ENCODE results near the gene ARL8B. TPM values are rescaled to one million over a fixed set of nuclear protein-coding genes. Genes with fewer than 3 reads are reported as not detected.

ARL8B gene
- total RNA-seq, 1 experiment from 2014 or later: 28.3 TPM

DNA sequence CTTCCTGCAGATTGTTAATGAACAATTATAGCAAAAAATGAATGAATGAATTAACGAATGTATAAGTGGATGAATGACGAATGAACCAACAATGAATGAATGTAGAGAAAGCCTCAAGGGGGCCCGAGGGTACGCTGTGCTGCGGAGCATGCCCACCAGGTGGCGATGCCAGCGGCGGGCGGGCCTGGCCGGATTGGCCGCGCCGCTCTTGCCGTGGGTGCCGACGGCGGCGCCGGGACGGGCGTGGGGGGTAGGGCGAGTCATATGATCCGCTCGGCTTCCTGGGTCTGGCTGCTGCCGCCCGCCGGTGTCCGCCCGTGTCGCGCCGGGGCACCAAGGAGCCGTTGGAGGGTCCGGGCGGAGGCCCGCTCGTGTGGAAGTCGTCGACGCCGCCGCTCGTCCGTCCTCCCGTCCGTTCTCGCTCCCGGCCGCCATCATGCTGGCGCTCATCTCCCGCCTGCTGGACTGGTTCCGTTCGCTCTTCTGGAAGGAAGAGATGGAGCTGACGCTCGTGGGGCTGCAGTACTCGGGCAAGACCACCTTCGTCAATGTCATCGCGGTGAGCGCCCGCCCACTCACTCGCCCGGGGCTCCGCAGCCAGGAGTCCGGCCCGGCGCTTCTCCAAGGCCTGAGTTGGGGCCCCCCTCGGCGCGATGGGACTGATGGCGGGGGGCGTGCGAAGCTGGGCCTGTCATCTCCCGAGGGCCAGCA is at the start of gene ARL8B (continued):
- TF ChIP-seq, protein P1, sequence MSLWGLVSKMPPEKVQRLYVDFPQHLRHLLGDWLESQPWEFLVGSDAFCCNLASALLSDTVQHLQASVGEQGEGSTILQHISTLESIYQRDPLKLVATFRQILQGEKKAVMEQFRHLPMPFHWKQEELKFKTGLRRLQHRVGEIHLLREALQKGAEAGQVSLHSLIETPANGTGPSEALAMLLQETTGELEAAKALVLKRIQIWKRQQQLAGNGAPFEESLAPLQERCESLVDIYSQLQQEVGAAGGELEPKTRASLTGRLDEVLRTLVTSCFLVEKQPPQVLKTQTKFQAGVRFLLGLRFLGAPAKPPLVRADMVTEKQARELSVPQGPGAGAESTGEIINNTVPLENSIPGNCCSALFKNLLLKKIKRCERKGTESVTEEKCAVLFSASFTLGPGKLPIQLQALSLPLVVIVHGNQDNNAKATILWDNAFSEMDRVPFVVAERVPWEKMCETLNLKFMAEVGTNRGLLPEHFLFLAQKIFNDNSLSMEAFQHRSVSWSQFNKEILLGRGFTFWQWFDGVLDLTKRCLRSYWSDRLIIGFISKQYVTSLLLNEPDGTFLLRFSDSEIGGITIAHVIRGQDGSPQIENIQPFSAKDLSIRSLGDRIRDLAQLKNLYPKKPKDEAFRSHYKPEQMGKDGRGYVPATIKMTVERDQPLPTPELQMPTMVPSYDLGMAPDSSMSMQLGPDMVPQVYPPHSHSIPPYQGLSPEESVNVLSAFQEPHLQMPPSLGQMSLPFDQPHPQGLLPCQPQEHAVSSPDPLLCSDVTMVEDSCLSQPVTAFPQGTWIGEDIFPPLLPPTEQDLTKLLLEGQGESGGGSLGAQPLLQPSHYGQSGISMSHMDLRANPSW (CRISPR knock-in tag; conservative IDR thresholded peaks at IDR 0.05; ENCODE audit: low read depth): no peak
- TF ChIP-seq SMAD3 (CRISPR knock-in tag; IDR thresholded peaks at IDR 0.05; ENCODE audit: borderline replicate concordance) (peak; percentile 71; the same call in 1 of the 2 replicates), ATF1 (CRISPR knock-in tag; IDR thresholded peaks at IDR 0.05) (peak; percentile 78; the same call in 1 of the 2 replicates), OVOL2 (CRISPR knock-in tag; IDR thresholded peaks at IDR 0.05; ENCODE audit: borderline replicate concordance) (no peak), ZNF219 (CRISPR knock-in tag; IDR thresholded peaks at IDR 0.05; ENCODE audit: borderline replicate concordance) (0 out of 2 replicates have a peak, but pooled peaks have one; percentile 61), MYBL2 (CRISPR knock-in tag; IDR thresholded peaks at IDR 0.05) (peak; percentile 79; the same call in 1 of the 2 replicates), ETV6 (CRISPR knock-in tag; IDR thresholded peaks at IDR 0.05) (peak; percentile 57; the same call in 1 of the 2 replicates), GABPB1 (CRISPR knock-in tag; IDR thresholded peaks at IDR 0.05) (peak; percentile 51; the same call in 1 of the 2 replicates), NR2C2 (CRISPR knock-in tag; IDR thresholded peaks at IDR 0.05) (no peak), MAX (CRISPR knock-in tag; IDR thresholded peaks at IDR 0.05) (peak; percentile 62), USF1 (CRISPR knock-in tag; IDR thresholded peaks at IDR 0.05) (peak; percentile 95), NFYB (CRISPR knock-in tag; conservative IDR thresholded peaks at IDR 0.05; ENCODE audit: low read depth) (0 out of 2 replicates have a peak, but pooled peaks have one; percentile 13), ZNF423 (CRISPR knock-in tag; IDR thresholded peaks at IDR 0.05) (no peak), ZNF532 (CRISPR knock-in tag; IDR thresholded peaks at IDR 0.05; ENCODE audit: borderline replicate concordance) (no peak), SOX15 (CRISPR knock-in tag; IDR thresholded peaks at IDR 0.05) (no peak), CREB1 (CRISPR knock-in tag; IDR thresholded peaks at IDR 0.05) (no peak), ERG (CRISPR knock-in tag; IDR thresholded peaks at IDR 0.05) (peak; percentile 81; the same call in 1 of the 2 replicates), CDX4 (CRISPR knock-in tag; IDR thresholded peaks at IDR 0.05; ENCODE audit: borderline replicate concordance) (no peak), RELA (CRISPR knock-in tag; IDR thresholded peaks at IDR 0.05; ENCODE audit: borderline replicate concordance) (peak; percentile 37; the same call in 1 of the 2 replicates), SMAD4 (CRISPR knock-in tag; IDR thresholded peaks at IDR 0.05) (peak; percentile 41; the same call in 1 of the 2 replicates), EMX1 (CRISPR knock-in tag; IDR thresholded peaks at IDR 0.05) (no peak), ESRRA (CRISPR knock-in tag; IDR thresholded peaks at IDR 0.05; ENCODE audit: borderline replicate concordance) (peak; percentile 66)
- TF ChIP-seq, protein P2, sequence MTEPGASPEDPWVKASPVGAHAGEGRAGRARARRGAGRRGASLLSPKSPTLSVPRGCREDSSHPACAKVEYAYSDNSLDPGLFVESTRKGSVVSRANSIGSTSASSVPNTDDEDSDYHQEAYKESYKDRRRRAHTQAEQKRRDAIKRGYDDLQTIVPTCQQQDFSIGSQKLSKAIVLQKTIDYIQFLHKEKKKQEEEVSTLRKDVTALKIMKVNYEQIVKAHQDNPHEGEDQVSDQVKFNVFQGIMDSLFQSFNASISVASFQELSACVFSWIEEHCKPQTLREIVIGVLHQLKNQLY (CRISPR knock-in tag; IDR thresholded peaks at IDR 0.05): no peak; the same call in 1 of the 2 replicates
- TF ChIP-seq, protein P3, sequence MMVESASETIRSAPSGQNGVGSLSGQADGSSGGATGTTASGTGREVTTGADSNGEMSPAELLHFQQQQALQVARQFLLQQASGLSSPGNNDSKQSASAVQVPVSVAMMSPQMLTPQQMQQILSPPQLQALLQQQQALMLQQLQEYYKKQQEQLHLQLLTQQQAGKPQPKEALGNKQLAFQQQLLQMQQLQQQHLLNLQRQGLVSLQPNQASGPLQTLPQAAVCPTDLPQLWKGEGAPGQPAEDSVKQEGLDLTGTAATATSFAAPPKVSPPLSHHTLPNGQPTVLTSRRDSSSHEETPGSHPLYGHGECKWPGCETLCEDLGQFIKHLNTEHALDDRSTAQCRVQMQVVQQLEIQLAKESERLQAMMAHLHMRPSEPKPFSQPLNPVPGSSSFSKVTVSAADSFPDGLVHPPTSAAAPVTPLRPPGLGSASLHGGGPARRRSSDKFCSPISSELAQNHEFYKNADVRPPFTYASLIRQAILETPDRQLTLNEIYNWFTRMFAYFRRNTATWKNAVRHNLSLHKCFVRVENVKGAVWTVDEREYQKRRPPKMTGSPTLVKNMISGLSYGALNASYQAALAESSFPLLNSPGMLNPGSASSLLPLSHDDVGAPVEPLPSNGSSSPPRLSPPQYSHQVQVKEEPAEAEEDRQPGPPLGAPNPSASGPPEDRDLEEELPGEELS (CRISPR knock-in tag; IDR thresholded peaks at IDR 0.05): peak; percentile 60; the same call in 1 of the 2 replicates
